B cell (primary cell): ENCODE results near the gene SLC13A3. TPM values are rescaled to one million over a fixed set of nuclear protein-coding genes. Genes with fewer than 3 reads are reported as not detected.

Experiments
- ATAC-seq: fragments of 200-7000 bp; cut with Tn5 transposase; one replicate; pipeline ENCODE4 v1.10.0; 2021; ENCODE audit warnings: low read depth, mild to moderate bottlenecking, moderate number of reproducible peaks, moderate library complexity
- CTCF ChIA-PET: fragments of 350-600 bp; sonication (Branson Sonifier 250); formaldehyde crosslinking; loops from one replicate; lab custom pipeline; 2021; ENCODE audit warnings: antibody characterized with exemption, inconsistent platforms; lab: Charles Lee
- POLR2A ChIA-PET: fragments of 350-600 bp; sonication (Branson Sonifier 250); formaldehyde crosslinking; loops from one replicate; lab custom pipeline; 2021; ENCODE audit warnings: antibody characterized with exemption; lab: Charles Lee
- DNase-seq: peaks from one replicate; pipeline ENCODE4 v3.0.0; 2013
- H2AFZ ChIP-seq: 2 replicates; pipeline ENCODE4 v1.6.1; 2012; ENCODE audit warnings: mild to moderate bottlenecking, low read depth, low read length; ENCODE audit not compliant: insufficient read depth, poor library complexity, severe bottlenecking
- H3K27ac ChIP-seq, 2 donors: 1 replicate in 1 of 2; 2 replicates in 1 of 2; pipeline ENCODE4 v1.5.1; 2012 to 2013; ENCODE audit warnings: low read length in 2 of 2, mild to moderate bottlenecking in 2 of 2, moderate library complexity in 1 of 2
- H3K27me3 ChIP-seq, 4 experiments: fragments of 200-600 bp in 1 of 4; sonication (generic) in 1 of 4; replicated peaks in 1 of 4; 1 replicate in 2 of 4; 2 replicates in 2 of 4; pipeline versions ENCODE4 v1.6.1 to v1.7.0; 2013 to 2016; ENCODE audit warnings: low read length in 3 of 4, mild to moderate bottlenecking in 2 of 4, mixed read lengths in 1 of 4, moderate library complexity in 1 of 4; ENCODE audit not compliant: insufficient read depth in 4 of 4, control insufficient read depth in 3 of 4; ENCODE audit errors: control extremely low read depth in 1 of 4
- H3K36me3 ChIP-seq, 2 experiments: replicated peaks in 1 of 2; 1 replicate in 1 of 2; 2 replicates in 1 of 2; pipeline versions ENCODE4 v1.6.1 to v1.7.1; 2013; ENCODE audit warnings: low read length in 1 of 2; ENCODE audit not compliant: insufficient read depth in 2 of 2, control insufficient read depth in 1 of 2; ENCODE audit errors: control extremely low read depth in 1 of 2, extremely low read depth in 1 of 2
- H3K4me1 ChIP-seq, 2 donors: fragments of 200-600 bp in 1 of 2; sonication (generic) in 1 of 2; 1 replicate in 1 of 2; 2 replicates in 1 of 2; pipeline versions ENCODE4 v1.5.1 to v1.6.1; 2013 to 2017; ENCODE audit warnings: low read length in 2 of 2; ENCODE audit not compliant: control insufficient read depth in 2 of 2, insufficient read depth in 2 of 2
- H3K4me2 ChIP-seq: replicated peaks from 2 replicates; pipeline ENCODE3; 2012; ENCODE audit warnings: mild to moderate bottlenecking, low read depth, low read length; ENCODE audit not compliant: poor library complexity, severe bottlenecking
- H3K4me3 ChIP-seq, 5 experiments: fragments of 200-600 bp in 1 of 5; sonication (generic) in 1 of 5; 1 replicate in 3 of 5; 2 replicates in 2 of 5; pipeline versions ENCODE4 v1.5.1 to v1.7.0; 2011 to 2016; ENCODE audit warnings: low read length in 4 of 5, mild to moderate bottlenecking in 4 of 5, low read depth in 2 of 5, control low read depth in 1 of 5, moderate library complexity in 1 of 5; ENCODE audit not compliant: insufficient read depth in 1 of 5; ENCODE audit errors: control extremely low read depth in 1 of 5, extremely low read depth in 1 of 5
- H3K79me2 ChIP-seq: fragments of 200-600 bp; sonication (generic); one replicate; pipeline ENCODE4 v1.6.0; 2016; ENCODE audit warnings: low read length; ENCODE audit not compliant: control insufficient read depth, insufficient read depth
- H3K9ac ChIP-seq: fragments of 200-600 bp; sonication (generic); 2 replicates; pipeline ENCODE4 v1.6.1; 2017; ENCODE audit warnings: mild to moderate bottlenecking, low read length, moderate library complexity
- H3K9me3 ChIP-seq, 3 donors: one replicate each; pipeline versions ENCODE4 v1.6.1 to v1.7.1; 2013; ENCODE audit warnings: low read length in 2 of 3; ENCODE audit not compliant: control insufficient read depth in 2 of 3, insufficient read depth in 1 of 3; ENCODE audit errors: control extremely low read depth in 1 of 3
- H4K20me1 ChIP-seq: 2 replicates; pipeline ENCODE4 v1.6.0; 2012; ENCODE audit warnings: mild to moderate bottlenecking, low read length; ENCODE audit not compliant: insufficient read depth, control insufficient read depth, poor library complexity, severe bottlenecking
- H3K27ac Mint-ChIP-seq: one replicate; pipeline ENCODE4 v1.8.0; 2021; ENCODE audit warnings: mixed read lengths
- H3K27me3 Mint-ChIP-seq: one replicate; pipeline ENCODE4 v1.8.0; 2021; ENCODE audit warnings: mixed read lengths
- H3K4me1 Mint-ChIP-seq: one replicate; pipeline ENCODE4 v1.8.0; 2021; ENCODE audit warnings: mixed read lengths
- H3K4me3 Mint-ChIP-seq: one replicate; pipeline ENCODE4 v1.8.0; 2021; ENCODE audit warnings: mixed read lengths
- H3K9me3 Mint-ChIP-seq: one replicate; pipeline ENCODE4 v1.8.0; 2022; ENCODE audit warnings: mixed read lengths; ENCODE audit not compliant: insufficient read depth
- EZH2 ChIP-seq: IDR thresholded peaks from 2 replicates; pipeline ENCODE4 v1.6.1; 2012; ENCODE audit warnings: borderline replicate concordance, low read depth, mild to moderate bottlenecking, moderate library complexity, low read length; ENCODE audit not compliant: insufficient read depth, poor library complexity, severe bottlenecking
- WGBS: methylation state at CpG from one replicate; pipeline ENCODE4 v1.1.5; 2013; ENCODE audit warnings: missing lambda C conversion rate; ENCODE audit not compliant: insufficient coverage; 5-methylcytosine and 5-hydroxymethylcytosine counted together
- intact Hi-C: fragments of 100-400 bp; cut with micrococcal nuclease; formaldehyde crosslinking; loops from one replicate; pipeline ENCODE4 v1.10.0; 2022
- polyA plus RNA-seq: library from polyadenylated mRNA; depleted of rRNA; stranded (reverse); fragments of >200 nt; gene quantifications from 2 replicates; pipeline ENCODE4 v1.2.3, GENCODE V29; 2012
- total RNA-seq, 2 donors: library from RNA; stranded (reverse); fragments of 120-200 nt in 1 of 2; gene quantifications; 1 replicate in 1 of 2; 2 replicates in 1 of 2; pipeline versions ENCODE4 v1.2.3 to v1.2.4, GENCODE V29; 2013 to 2022
- TF ChIP-seq, protein P1 (sequence below): fragments of 200-600 bp; IDR thresholded peaks from one replicate; pipeline ENCODE4 v1.8.0; 2022; ENCODE audit warnings: antibody characterized with exemption, mild to moderate bottlenecking

The SLC13A3 gene
- total and polyA plus RNA-seq, 2 donors (not counting 1 experiment from before 2014, with no cell fraction given): 0.09 to 0.20 TPM

DNA sequence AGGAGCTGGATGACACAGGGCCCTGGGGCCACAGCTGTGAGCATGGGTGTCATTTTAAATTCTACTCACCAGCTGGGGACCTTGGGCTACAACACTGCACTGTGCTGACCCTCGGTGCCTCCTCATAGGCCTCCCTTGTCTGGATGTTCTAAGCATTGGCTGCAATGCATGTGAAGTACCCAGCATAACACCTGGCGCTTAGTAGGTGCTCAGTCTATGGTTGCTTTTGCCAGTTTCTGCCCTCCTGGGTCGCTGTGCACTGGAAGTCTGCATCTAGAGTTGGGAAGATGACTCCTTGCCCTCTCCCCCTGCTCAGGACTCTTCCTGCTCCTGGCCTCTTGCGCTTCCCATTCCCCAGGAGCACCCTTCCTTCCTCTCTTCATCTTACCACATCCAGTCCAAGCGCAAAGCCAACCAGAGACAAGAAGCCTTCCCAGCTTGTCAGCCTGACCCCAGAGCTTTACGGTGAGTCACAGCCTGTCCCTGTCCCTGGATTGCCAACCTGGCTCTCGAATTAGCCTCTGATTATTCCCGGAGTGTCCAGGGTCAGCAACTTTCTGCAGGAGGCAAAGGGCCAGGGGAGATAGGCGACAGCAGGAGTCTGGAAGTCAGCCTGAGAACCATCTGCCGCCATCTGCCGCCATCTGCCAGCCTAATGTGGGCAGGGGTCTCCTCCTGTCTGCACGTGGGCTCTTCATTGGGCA, 8.8 kb downstream of the SLC13A3 start:
- Histone ChIP-seq H3K9me3 (no peaks in the 10 kb centered on the region), H3K27me3 (peaks cover 0 to 3% (median 1%) of the 10 kb centered on the region in 4 experiments), H4K20me1 (no peaks in the 10 kb centered on the region), H3K4me3 (no peak overlapping the region), H3K27ac (no peak overlapping the region), H2AFZ (no peak overlapping the region), H3K79me2 (no peaks in the 10 kb centered on the region), H3K9ac (no peak overlapping the region), H3K4me1 (no peaks in the 10 kb centered on the region), H3K4me2 (no peak overlapping the region), H3K36me3 (no peaks in the 10 kb centered on the region)
- ChIA-PET CTCF (no interaction called here), POLR2A (no interaction called here)
- TF ChIP-seq EZH2: no peak
- TF ChIP-seq, protein P1, sequence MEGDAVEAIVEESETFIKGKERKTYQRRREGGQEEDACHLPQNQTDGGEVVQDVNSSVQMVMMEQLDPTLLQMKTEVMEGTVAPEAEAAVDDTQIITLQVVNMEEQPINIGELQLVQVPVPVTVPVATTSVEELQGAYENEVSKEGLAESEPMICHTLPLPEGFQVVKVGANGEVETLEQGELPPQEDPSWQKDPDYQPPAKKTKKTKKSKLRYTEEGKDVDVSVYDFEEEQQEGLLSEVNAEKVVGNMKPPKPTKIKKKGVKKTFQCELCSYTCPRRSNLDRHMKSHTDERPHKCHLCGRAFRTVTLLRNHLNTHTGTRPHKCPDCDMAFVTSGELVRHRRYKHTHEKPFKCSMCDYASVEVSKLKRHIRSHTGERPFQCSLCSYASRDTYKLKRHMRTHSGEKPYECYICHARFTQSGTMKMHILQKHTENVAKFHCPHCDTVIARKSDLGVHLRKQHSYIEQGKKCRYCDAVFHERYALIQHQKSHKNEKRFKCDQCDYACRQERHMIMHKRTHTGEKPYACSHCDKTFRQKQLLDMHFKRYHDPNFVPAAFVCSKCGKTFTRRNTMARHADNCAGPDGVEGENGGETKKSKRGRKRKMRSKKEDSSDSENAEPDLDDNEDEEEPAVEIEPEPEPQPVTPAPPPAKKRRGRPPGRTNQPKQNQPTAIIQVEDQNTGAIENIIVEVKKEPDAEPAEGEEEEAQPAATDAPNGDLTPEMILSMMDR: no peak
- Mint-ChIP-seq H3K27ac (no peak overlapping the region), H3K27me3 (peaks cover 32% of the 10 kb centered on the region), H3K4me1 (no peaks in the 10 kb centered on the region), H3K9me3 (no peaks in the 10 kb centered on the region), H3K4me3 (no peak overlapping the region)
- 82% methylated on average over 11 of the region's 12 CpGs for WGBS
- ATAC-seq (no peak), DNase-seq (no peak)
- intact Hi-C loops: no loop called here

DNA sequence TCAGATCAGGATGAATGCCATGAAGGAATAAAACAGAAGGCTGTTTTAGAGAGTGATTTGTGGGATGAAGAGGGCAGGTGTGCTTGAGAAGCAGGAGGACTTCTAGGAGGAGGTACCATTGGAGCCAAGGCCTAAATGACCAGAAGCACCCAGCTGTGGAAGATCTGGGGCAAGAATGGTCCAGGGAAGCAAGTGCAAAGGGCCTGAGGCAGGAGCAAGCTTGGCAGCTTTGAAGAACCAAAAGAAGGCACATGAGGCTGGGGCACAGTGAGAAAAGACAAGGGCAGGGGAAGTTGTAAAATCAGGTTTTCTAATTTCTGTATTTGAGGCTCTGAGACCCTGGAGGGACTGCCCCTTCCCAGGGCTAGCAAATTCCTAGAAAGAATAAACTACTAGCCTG, 9.8 kb downstream of the SLC13A3 start:
- intact Hi-C loops: no loop called here
- Mint-ChIP-seq H3K9me3 (no peaks in the 10 kb centered on the region), H3K27ac (no peak overlapping the region), H3K4me1 (no peaks in the 10 kb centered on the region), H3K4me3 (no peak overlapping the region), H3K27me3 (peaks cover 33% of the 10 kb centered on the region)
- H3K4me3 ChIP-seq: no peak overlapping the region
- no peak overlapping the region for H2AFZ ChIP-seq
- no peaks in the 10 kb centered on the region for H3K36me3 ChIP-seq
- DNase-seq (no peak), ATAC-seq (no peak)
- H3K4me2 ChIP-seq: no peak overlapping the region
- H3K27ac ChIP-seq: no peak overlapping the region
- H3K9me3 ChIP-seq: no peaks in the 10 kb centered on the region
- no peaks in the 10 kb centered on the region for H4K20me1 ChIP-seq
- TF ChIP-seq, protein P1: no peak
- no peak for TF ChIP-seq EZH2
- CTCF ChIA-PET: no interaction called here
- H3K79me2 ChIP-seq: no peaks in the 10 kb centered on the region
- no peaks in the 10 kb centered on the region for H3K4me1 ChIP-seq
- no peak overlapping the region for H3K9ac ChIP-seq
- POLR2A ChIA-PET: no interaction called here
- H3K27me3 ChIP-seq: peaks cover 0 to 5% (median 0%) of the 10 kb centered on the region in 4 experiments
